ENCODE data around the gene NAT10.

Gene NAT10

GRCh38 chr11:34189191-34189590, 83.8 kb downstream of the NAT10 start:
- no peak for DNase-seq (ENCODE audit: low read depth)

DNA sequence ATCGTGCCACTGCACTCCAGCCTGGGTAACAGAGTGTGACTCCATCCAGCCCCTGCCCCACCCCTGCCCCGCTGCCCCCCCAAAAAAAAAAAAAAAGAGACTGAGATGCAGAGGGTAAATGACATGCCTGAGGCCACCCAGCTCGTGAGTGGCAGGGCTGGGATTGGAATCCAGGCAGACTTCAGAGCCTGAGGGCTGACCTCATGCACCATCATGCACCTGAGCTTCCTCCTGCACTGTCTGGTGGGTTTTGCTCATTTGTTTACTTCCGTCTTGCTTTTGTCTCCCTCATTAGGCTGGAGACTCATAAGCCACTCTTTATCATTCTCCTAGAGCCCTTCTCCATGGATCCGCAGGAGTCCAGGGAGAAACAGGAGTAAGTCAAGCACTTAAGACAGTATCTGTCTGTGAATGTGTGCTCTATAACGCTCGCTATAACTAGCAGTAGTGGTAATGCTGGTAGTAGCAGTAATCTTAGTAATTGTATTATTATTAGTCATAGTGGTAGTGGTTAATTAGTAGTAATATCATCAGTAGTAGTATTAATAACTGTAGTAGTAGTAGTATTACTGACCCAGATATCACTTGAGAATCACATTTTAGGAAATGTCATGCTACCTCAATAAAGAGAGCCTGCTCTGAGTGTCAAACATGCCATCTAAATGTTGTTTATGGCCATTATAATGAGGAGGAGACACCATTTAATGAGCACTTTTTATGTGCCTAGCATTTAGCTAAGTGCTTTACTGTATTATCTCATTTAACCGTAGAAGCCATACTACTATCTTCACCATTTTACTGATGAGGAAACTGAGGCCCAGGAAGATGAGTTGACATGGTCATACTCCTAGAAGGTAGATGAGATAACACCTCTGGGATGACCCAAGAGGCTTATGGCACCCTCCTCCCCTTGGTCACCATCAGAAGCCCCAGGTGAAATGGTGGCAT, 85.0 kb downstream of the NAT10 start:
- DNase-seq (ENCODE audit: low read depth): no peak

DNA sequence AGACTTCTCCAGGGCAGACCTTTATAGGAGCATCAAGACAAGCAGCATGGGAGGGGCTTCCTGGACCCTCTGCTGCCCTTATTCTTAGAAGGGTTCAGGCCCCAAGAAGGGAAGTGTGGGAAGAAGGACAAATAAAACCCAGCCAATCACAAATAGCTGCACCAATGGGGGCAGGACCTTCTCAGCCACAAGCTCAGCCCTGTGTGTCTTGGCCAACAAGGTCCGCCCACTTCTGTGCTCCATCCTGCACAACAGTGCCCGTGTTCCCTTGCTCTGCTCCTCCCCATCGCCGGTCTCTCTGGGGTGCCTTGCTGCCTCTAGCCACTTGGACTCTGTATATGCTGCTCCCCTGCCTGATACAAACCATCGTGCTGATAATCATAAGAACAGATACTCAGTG, 86.1 kb downstream of the NAT10 start:
- no peak for DNase-seq (ENCODE audit: low read depth)

- peak; percentile 95 for DNase-seq (ENCODE audit: low read depth)
Observed at GRCh38 chr11:34192481-34193401, 87.3 kb downstream of the NAT10 start.

GRCh38 chr11:34194576-34195335, 89.3 kb downstream of the NAT10 start:
- DNase-seq (ENCODE audit: low read depth): no peak

Measured in fibroblast of the conjunctiva (primary cell).